GM19099 (cell line): Measurements from ENCODE around the gene SUGP2.

Experiments used
- POLR2A ChIP-seq: IDR thresholded peaks from 3 replicates; pipeline ENCODE4 v1.6.1; 2011; ENCODE audit warnings: low read depth; ENCODE audit not compliant: insufficient read length; ENCODE audit errors: extremely low read depth

The SUGP2 gene

GRCh38 chr19:18992696-18993095 lies 40.6 kb downstream of the SUGP2 start:
- TF ChIP-seq POLR2A = no peak

GRCh38 chr19:18991468-18991867 lies 41.8 kb downstream of the SUGP2 start:
- no peak for TF ChIP-seq POLR2A

GRCh38 chr19:18991006-18991405 lies 42.3 kb downstream of the SUGP2 start:
- TF ChIP-seq POLR2A = no peak

GRCh38 chr19:18990128-18990708 lies 43.1 kb downstream of the SUGP2 start:
- no peak for TF ChIP-seq POLR2A

- no peak for TF ChIP-seq POLR2A
Measured at GRCh38 chr19:18989316-18989715, 44.0 kb downstream of the SUGP2 start.

GRCh38 chr19:18987456-18987855 lies 45.9 kb downstream of the SUGP2 start:
- no peak for TF ChIP-seq POLR2A

GRCh38 chr19:18985257-18985656 lies 48.1 kb downstream of the SUGP2 start:
- TF ChIP-seq POLR2A = no peak

GRCh38 chr19:18984251-18984650 lies 49.1 kb downstream of the SUGP2 start:
- TF ChIP-seq POLR2A = no peak

- TF ChIP-seq POLR2A = no peak
Measured at GRCh38 chr19:18982669-18983068, 50.6 kb downstream of the SUGP2 start.

GRCh38 chr19:18980432-18981020 lies 52.8 kb downstream of the SUGP2 start:
- no peak for TF ChIP-seq POLR2A

- no peak for TF ChIP-seq POLR2A
Measured at GRCh38 chr19:18978616-18979015, 54.7 kb downstream of the SUGP2 start.

GRCh38 chr19:18975869-18976268 lies 57.4 kb downstream of the SUGP2 start:
- TF ChIP-seq POLR2A = no peak

- TF ChIP-seq POLR2A = no peak
Measured at GRCh38 chr19:18975011-18975410, 58.3 kb downstream of the SUGP2 start.

GRCh38 chr19:18972851-18973250 lies 60.5 kb downstream of the SUGP2 start:
- no peak for TF ChIP-seq POLR2A

- no peak for TF ChIP-seq POLR2A
Measured at GRCh38 chr19:18972301-18972811, 61.0 kb downstream of the SUGP2 start.

- no peak for TF ChIP-seq POLR2A
Measured at GRCh38 chr19:18969931-18970659, 63.2 kb downstream of the SUGP2 start.
